Fibroblast of the aortic adventitia (primary cell): Measurements from ENCODE around the gene AKAP9. TPM values are rescaled to one million over a fixed set of nuclear protein-coding genes. Genes with fewer than 3 reads are reported as not detected.
"Not testable (repeated sequence)": the region's sequence is repeated elsewhere in the genome, so short reads cannot be mapped to it uniquely, and the experiment has no call there.

Source experiments
- DNase-seq: peaks from one replicate; pipeline ENCODE4 v3.0.0-alpha.2; 2010; ENCODE audit warnings: low read depth
- H3K4me3 ChIP-seq: 2 replicates; pipeline ENCODE4 v1.5.1; 2011; ENCODE audit warnings: low read depth, mild to moderate bottlenecking, control low read depth, low read length, moderate library complexity
- total RNA-seq: library from RNA; depleted of rRNA; stranded (reverse); fragments of >200 nt; gene quantifications from 2 replicates; pipeline ENCODE4 v1.2.3, GENCODE V29; 2012; ENCODE audit warnings: low replicate concordance
- TF ChIP-seq, protein P1 (sequence below): IDR thresholded peaks from 2 replicates; pipeline ENCODE4 v1.5.1; 2011; ENCODE audit warnings: mild to moderate bottlenecking, low read length, control low read depth, inconsistent platforms; ENCODE audit not compliant: insufficient read depth

Gene AKAP9
- total RNA-seq, 1 donor, result 53.3 TPM

GRCh38 chr7:91957823-91958222, 17.2 kb downstream of the AKAP9 start:
- no peak overlapping the region for H3K4me3 ChIP-seq
- no peak for DNase-seq
- TF ChIP-seq, protein P1, sequence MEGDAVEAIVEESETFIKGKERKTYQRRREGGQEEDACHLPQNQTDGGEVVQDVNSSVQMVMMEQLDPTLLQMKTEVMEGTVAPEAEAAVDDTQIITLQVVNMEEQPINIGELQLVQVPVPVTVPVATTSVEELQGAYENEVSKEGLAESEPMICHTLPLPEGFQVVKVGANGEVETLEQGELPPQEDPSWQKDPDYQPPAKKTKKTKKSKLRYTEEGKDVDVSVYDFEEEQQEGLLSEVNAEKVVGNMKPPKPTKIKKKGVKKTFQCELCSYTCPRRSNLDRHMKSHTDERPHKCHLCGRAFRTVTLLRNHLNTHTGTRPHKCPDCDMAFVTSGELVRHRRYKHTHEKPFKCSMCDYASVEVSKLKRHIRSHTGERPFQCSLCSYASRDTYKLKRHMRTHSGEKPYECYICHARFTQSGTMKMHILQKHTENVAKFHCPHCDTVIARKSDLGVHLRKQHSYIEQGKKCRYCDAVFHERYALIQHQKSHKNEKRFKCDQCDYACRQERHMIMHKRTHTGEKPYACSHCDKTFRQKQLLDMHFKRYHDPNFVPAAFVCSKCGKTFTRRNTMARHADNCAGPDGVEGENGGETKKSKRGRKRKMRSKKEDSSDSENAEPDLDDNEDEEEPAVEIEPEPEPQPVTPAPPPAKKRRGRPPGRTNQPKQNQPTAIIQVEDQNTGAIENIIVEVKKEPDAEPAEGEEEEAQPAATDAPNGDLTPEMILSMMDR, result no peak

DNA sequence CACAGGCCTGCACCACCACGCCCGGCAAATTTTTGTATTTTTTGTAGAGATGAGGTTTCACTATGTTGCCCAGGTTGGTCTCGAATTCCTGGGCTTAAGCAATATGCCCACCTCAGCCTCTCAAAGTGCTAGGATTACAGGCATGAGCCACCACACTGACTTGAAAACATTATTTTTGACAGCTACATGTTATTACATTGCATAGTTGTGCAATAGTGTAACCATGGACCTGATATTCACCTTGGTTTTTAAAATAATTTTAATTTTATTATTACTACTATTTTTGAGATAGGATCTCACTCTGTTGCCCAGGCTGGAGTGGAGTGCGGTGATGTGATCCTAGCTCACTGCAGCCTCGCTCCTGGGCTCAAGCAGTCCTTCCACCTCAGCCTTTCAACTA, 18.4 kb downstream of the AKAP9 start:
- TF ChIP-seq, protein P1, result no peak
- no peak overlapping the region for H3K4me3 ChIP-seq
- no peak for DNase-seq

DNA sequence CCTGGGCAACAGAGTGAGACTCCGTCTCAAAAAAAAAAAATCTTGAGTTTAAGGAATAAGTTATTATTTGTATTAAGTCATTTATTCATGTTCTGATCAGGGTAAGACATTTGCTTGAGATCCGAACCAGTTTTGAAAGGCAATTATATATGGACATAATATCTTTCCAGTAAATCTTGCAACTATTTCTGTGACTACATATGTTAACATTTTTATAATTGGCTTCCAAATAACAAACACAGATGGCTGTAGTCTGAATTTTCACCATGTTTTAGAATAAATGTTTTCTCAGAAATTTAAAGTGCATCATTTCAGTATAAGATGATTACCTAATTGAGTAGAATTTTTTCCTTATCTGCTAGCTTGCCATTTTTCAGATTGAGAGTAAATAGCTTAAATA, 21.2 kb downstream of the AKAP9 start:
- no peak for DNase-seq
- H3K4me3 ChIP-seq, result no peak overlapping the region
- TF ChIP-seq, protein P1, result no peak

GRCh38 chr7:91962419-91962818, 21.8 kb downstream of the AKAP9 start:
- no peak overlapping the region for H3K4me3 ChIP-seq
- DNase-seq, result no peak
- TF ChIP-seq, protein P1, result no peak

DNA sequence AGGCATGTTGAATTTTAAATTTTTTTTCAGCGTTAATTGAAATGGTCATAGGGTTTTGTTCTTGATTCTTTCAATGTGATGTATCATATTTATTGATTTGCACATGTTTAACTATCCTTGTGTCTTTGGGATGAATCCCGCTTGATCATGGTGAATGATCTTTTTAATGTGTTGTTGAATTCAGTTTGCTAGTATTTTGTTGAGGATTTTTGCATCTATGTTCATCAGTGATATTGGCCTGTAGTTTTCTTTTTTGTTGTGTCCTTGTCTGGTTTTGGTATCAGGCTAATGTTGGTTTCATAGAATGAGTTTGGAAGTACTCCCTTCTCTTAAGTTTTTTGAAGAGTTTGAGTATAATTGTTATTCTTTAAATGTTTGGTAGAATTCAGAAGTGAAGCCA, 26.9 kb downstream of the AKAP9 start:
- DNase-seq, H3K4me3 ChIP-seq: not testable (repeated sequence)

- DNase-seq, result no peak
- TF ChIP-seq, protein P1, result no peak
- H3K4me3 ChIP-seq, result no peak overlapping the region
Observed at GRCh38 chr7:91973639-91974038, 33.0 kb downstream of the AKAP9 start.

GRCh38 chr7:91974066-91974465, 33.4 kb downstream of the AKAP9 start:
- no peak overlapping the region for H3K4me3 ChIP-seq
- DNase-seq, result no peak
- TF ChIP-seq, protein P1, result no peak
